H9 (cell line): ENCODE measurements around the gene TMEM273. TPM values are rescaled to one million over a fixed set of nuclear protein-coding genes. Genes with fewer than 3 reads are reported as not detected.

Experiments
- DNase-seq: peaks from one replicate; pipeline ENCODE4 v3.0.0-alpha.2; 2017
- H2AFZ ChIP-seq: one replicate; pipeline ENCODE4 v1.6.1; 2013; ENCODE audit warnings: mild to moderate bottlenecking, low read length, control low read depth, moderate library complexity
- H2AK5ac ChIP-seq: 2 replicates; pipeline ENCODE4 v1.6.1; 2013; ENCODE audit warnings: low read length, control low read depth, mixed read lengths; ENCODE audit not compliant: insufficient read length
- H2BK120ac ChIP-seq: one replicate; pipeline ENCODE4 v1.6.1; 2013; ENCODE audit warnings: low read depth, mild to moderate bottlenecking, low read length, control low read depth, inconsistent platforms; ENCODE audit not compliant: poor library complexity, severe bottlenecking
- H2BK12ac ChIP-seq: 2 replicates; pipeline ENCODE4 v1.6.1; 2013; ENCODE audit warnings: low read length, control low read depth, mixed read lengths, low read depth; ENCODE audit not compliant: insufficient read length
- H2BK15ac ChIP-seq: 2 replicates; pipeline ENCODE4 v1.6.1; 2013; ENCODE audit warnings: low read depth, low read length, control low read depth
- H2BK20ac ChIP-seq: one replicate; pipeline ENCODE4 v1.6.1; 2013; ENCODE audit warnings: low read depth, mild to moderate bottlenecking, low read length, control low read depth, inconsistent platforms; ENCODE audit not compliant: poor library complexity, severe bottlenecking
- H2BK5ac ChIP-seq: 2 replicates; pipeline ENCODE4 v1.6.1; 2013; ENCODE audit warnings: low read length, control low read depth, mixed read lengths; ENCODE audit not compliant: insufficient read length
- H3K14ac ChIP-seq: 2 replicates; pipeline ENCODE4 v1.6.1; 2013; ENCODE audit warnings: low read length, control low read depth; ENCODE audit not compliant: insufficient read depth
- H3K18ac ChIP-seq: 2 replicates; pipeline ENCODE4 v1.6.1; 2013; ENCODE audit warnings: low read depth, mild to moderate bottlenecking, mixed read lengths, low read length, control low read depth; ENCODE audit not compliant: insufficient read length
- H3K23ac ChIP-seq: 2 replicates; pipeline ENCODE4 v1.6.1; 2013; ENCODE audit warnings: low read length, control low read depth, mixed read lengths, low read depth; ENCODE audit not compliant: insufficient read length
- H3K23me2 ChIP-seq: 2 replicates; pipeline ENCODE4 v1.6.1; 2013; ENCODE audit warnings: low read depth, mild to moderate bottlenecking, mixed read lengths, low read length, control low read depth; ENCODE audit not compliant: insufficient read length, poor library complexity, severe bottlenecking
- H3K27ac ChIP-seq: 2 replicates; pipeline ENCODE4 v1.5.1; 2013; ENCODE audit warnings: low read length, control low read depth, mixed read lengths, low read depth; ENCODE audit not compliant: insufficient read length
- H3K27me3 ChIP-seq: 2 replicates; pipeline ENCODE4 v1.6.1; 2013; ENCODE audit warnings: low read length, control low read depth, inconsistent platforms; ENCODE audit not compliant: insufficient read depth
- H3K4ac ChIP-seq: 2 replicates; pipeline ENCODE4 v1.6.1; 2013; ENCODE audit warnings: low read depth, mild to moderate bottlenecking, control low read depth, inconsistent platforms, low read length, moderate library complexity
- H3K4me1 ChIP-seq: 2 replicates; pipeline ENCODE4 v1.6.1; 2013; ENCODE audit warnings: low read length, control low read depth, inconsistent platforms; ENCODE audit not compliant: insufficient read depth
- H3K4me2 ChIP-seq: 2 replicates; pipeline ENCODE4 v1.6.1; 2013; ENCODE audit warnings: low read length, control low read depth, mixed read lengths; ENCODE audit not compliant: insufficient read length, insufficient read depth
- H3K56ac ChIP-seq: 2 replicates; pipeline ENCODE4 v1.6.1; 2013; ENCODE audit warnings: low read depth, mild to moderate bottlenecking, mixed read lengths, low read length, control low read depth; ENCODE audit not compliant: insufficient read length
- H3K79me1 ChIP-seq: 2 replicates; pipeline ENCODE4 v1.6.1; 2013; ENCODE audit warnings: low read depth, mild to moderate bottlenecking, moderate library complexity, low read length, control low read depth, inconsistent platforms; ENCODE audit not compliant: insufficient read depth, poor library complexity, severe bottlenecking
- H3K79me2 ChIP-seq: 2 replicates; pipeline ENCODE4 v1.6.1; 2013; ENCODE audit warnings: low read length, control low read depth, inconsistent platforms; ENCODE audit not compliant: insufficient read depth
- H3K9ac ChIP-seq: 2 replicates; pipeline ENCODE4 v1.6.1; 2013; ENCODE audit warnings: low read length, control low read depth, mixed read lengths; ENCODE audit not compliant: insufficient read length; ENCODE audit errors: extremely low read depth
- H3K9me3 ChIP-seq: one replicate; pipeline ENCODE4 v1.6.1; 2013; ENCODE audit warnings: low read depth, low read length, inconsistent platforms; ENCODE audit not compliant: control insufficient read depth
- H3T11ph ChIP-seq: one replicate; pipeline ENCODE4 v1.6.1; 2013; ENCODE audit warnings: mild to moderate bottlenecking, low read length, control low read depth, inconsistent platforms
- H4K20me1 ChIP-seq: one replicate; pipeline ENCODE4 v1.6.1; 2013; ENCODE audit not compliant: control insufficient read depth, insufficient read length, insufficient read depth
- H4K5ac ChIP-seq: 2 replicates; pipeline ENCODE4 v1.6.1; 2013; ENCODE audit warnings: low read depth, mild to moderate bottlenecking, mixed read lengths, low read length, control low read depth; ENCODE audit not compliant: insufficient read length
- H4K8ac ChIP-seq: replicated peaks from 2 replicates; pipeline ENCODE4 v1.6.1; 2013; ENCODE audit warnings: low read length, control low read depth, mixed read lengths, low read depth; ENCODE audit not compliant: insufficient read length
- H4K91ac ChIP-seq: 2 replicates; pipeline ENCODE4 v1.6.1; 2013; ENCODE audit warnings: low read depth, mild to moderate bottlenecking, moderate library complexity, mixed read lengths, low read length, control low read depth; ENCODE audit not compliant: insufficient read length
- H3K27ac Mint-ChIP-seq, 3 experiments: 2 replicates in 2 of 3; 3 replicates in 1 of 3; pipeline ENCODE4 v1.8.0; 2020 to 2021; ENCODE audit warnings: mixed read lengths in 3 of 3, mild to moderate bottlenecking in 1 of 3, moderate library complexity in 1 of 3
- H3K27me3 Mint-ChIP-seq: 2 replicates; pipeline ENCODE4 v1.8.0; 2021; ENCODE audit warnings: low read depth, mild to moderate bottlenecking, moderate library complexity, mixed read lengths
- H3K36me3 Mint-ChIP-seq, 3 experiments: 2 replicates in 2 of 3; 3 replicates in 1 of 3; pipeline ENCODE4 v1.8.0; 2020 to 2021; ENCODE audit warnings: low read depth in 3 of 3, mixed read lengths in 3 of 3; ENCODE audit not compliant: insufficient read depth in 1 of 3
- H3K4me1 Mint-ChIP-seq, 2 experiments: 2 replicates each; pipeline ENCODE4 v1.8.0; 2020; ENCODE audit warnings: mixed read lengths in 2 of 2
- H3K4me3 Mint-ChIP-seq, 2 experiments: 2 replicates in 1 of 2; 3 replicates in 1 of 2; pipeline ENCODE4 v1.8.0; 2020 to 2021; ENCODE audit warnings: mild to moderate bottlenecking in 2 of 2, mixed read lengths in 2 of 2, moderate library complexity in 1 of 2
- H3K9me3 Mint-ChIP-seq, 2 experiments: 2 replicates in 1 of 2; 3 replicates in 1 of 2; pipeline ENCODE4 v1.8.0; 2020; ENCODE audit warnings: mild to moderate bottlenecking in 2 of 2, mixed read lengths in 2 of 2, moderate library complexity in 1 of 2
- CTCF ChIP-seq: fragments of 200-600 bp; sonication (generic); conservative IDR thresholded peaks from 3 replicates; pipeline ENCODE4 v1.8.0; 2021; ENCODE audit warnings: antibody characterized with exemption, mild to moderate bottlenecking
- WGBS: extraction: QIAGEN DNeasy Blood & Tissue Kit; methylation state at CpG from one replicate; pipeline ENCODE4 v1.1.7; 2013; ENCODE audit warnings: missing lambda C conversion rate, low lambda C conversion rate, mixed read lengths; ENCODE audit not compliant: insufficient read length; ENCODE audit errors: extremely low coverage; 5-methylcytosine and 5-hydroxymethylcytosine counted together
- total RNA-seq: library from RNA; stranded (reverse); gene quantifications from 2 replicates; pipeline ENCODE4 v1.2.1, GENCODE V29; 2021

The TMEM273 gene
- total RNA-seq, 1 experiment from 2014 or later, result not detected

DNA sequence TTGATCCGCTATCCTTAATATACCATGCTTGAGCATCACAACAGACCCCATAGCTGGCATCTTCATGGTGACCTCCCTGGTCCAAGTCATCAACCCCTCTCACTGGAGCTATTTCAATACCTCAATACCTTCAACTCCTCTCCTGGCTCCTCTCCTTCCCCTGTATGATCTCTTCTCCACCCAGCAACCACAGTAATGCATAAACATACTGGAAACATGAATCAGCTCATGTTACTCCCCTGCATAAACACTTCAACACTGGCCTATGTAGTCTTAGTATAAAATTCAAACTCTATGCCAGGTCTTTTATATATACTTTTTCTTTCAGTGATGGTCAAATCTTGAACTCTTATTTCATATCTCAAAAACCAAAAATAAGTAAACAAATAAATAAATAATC is 31.8 kb upstream of the TMEM273 start:
- Mint-ChIP-seq H3K27ac (no peak overlapping the region), H3K4me3 (no peak overlapping the region; a peak in 1 of 5 replicates), H3K27me3 (peaks cover 24% of the 10 kb centered on the region), H3K4me1 (0 out of 4 replicates have a peak, but pooled peaks cover 0 to 2% of the 10 kb centered on the region in 2 experiments), H3K9me3 (peaks cover 3 to 8% of the 10 kb centered on the region in 2 experiments; a peak in 3 of 5 replicates), H3K36me3 (no peaks in the 10 kb centered on the region; a peak in 1 of 7 replicates)
- Histone ChIP-seq H3K14ac (no peak overlapping the region), H3K9ac (no peak overlapping the region), H3K27ac (no peak overlapping the region), H3K4me1 (no peaks in the 10 kb centered on the region), H3K23ac (no peak overlapping the region), H4K5ac (no peak overlapping the region), H3K79me2 (no peaks in the 10 kb centered on the region), H2BK20ac (no peak overlapping the region), H3K4ac (no peak overlapping the region), H3K23me2 (no peaks in the 10 kb centered on the region), H2BK5ac (no peak overlapping the region), H2BK12ac (no peak overlapping the region), H3K27me3 (no peaks in the 10 kb centered on the region), H2AFZ (no peak overlapping the region), H2AK5ac (no peak overlapping the region), H3K79me1 (no peaks in the 10 kb centered on the region), H2BK120ac (no peak overlapping the region), H3K56ac (no peak overlapping the region), H2BK15ac (no peak overlapping the region), H4K20me1 (no peaks in the 10 kb centered on the region), H3K18ac (no peak overlapping the region), H3K9me3 (no peaks in the 10 kb centered on the region), H4K91ac (no peak overlapping the region), H4K8ac (no peak overlapping the region), H3T11ph (no peak overlapping the region), H3K4me2 (no peak overlapping the region)
- no peak for DNase-seq
- no CpG with 5 or more reads among the region's 1 CpG for WGBS
- no peak for TF ChIP-seq CTCF
